ENCODE data around the gene SLC5A10.

Gene SLC5A10

GRCh38 chr17:18968345-18968744, 16.4 kb downstream of the SLC5A10 start:
- DNase-seq (ENCODE audit: low read depth) = no peak
- no peak overlapping the region for H3K4me3 ChIP-seq (ENCODE audit: low read depth, low read length)
- TF ChIP-seq, protein P1, sequence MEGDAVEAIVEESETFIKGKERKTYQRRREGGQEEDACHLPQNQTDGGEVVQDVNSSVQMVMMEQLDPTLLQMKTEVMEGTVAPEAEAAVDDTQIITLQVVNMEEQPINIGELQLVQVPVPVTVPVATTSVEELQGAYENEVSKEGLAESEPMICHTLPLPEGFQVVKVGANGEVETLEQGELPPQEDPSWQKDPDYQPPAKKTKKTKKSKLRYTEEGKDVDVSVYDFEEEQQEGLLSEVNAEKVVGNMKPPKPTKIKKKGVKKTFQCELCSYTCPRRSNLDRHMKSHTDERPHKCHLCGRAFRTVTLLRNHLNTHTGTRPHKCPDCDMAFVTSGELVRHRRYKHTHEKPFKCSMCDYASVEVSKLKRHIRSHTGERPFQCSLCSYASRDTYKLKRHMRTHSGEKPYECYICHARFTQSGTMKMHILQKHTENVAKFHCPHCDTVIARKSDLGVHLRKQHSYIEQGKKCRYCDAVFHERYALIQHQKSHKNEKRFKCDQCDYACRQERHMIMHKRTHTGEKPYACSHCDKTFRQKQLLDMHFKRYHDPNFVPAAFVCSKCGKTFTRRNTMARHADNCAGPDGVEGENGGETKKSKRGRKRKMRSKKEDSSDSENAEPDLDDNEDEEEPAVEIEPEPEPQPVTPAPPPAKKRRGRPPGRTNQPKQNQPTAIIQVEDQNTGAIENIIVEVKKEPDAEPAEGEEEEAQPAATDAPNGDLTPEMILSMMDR (IDR thresholded peaks at IDR 0.05; ENCODE audit: low read depth, low read length, missing control alignments) = no peak

DNA sequence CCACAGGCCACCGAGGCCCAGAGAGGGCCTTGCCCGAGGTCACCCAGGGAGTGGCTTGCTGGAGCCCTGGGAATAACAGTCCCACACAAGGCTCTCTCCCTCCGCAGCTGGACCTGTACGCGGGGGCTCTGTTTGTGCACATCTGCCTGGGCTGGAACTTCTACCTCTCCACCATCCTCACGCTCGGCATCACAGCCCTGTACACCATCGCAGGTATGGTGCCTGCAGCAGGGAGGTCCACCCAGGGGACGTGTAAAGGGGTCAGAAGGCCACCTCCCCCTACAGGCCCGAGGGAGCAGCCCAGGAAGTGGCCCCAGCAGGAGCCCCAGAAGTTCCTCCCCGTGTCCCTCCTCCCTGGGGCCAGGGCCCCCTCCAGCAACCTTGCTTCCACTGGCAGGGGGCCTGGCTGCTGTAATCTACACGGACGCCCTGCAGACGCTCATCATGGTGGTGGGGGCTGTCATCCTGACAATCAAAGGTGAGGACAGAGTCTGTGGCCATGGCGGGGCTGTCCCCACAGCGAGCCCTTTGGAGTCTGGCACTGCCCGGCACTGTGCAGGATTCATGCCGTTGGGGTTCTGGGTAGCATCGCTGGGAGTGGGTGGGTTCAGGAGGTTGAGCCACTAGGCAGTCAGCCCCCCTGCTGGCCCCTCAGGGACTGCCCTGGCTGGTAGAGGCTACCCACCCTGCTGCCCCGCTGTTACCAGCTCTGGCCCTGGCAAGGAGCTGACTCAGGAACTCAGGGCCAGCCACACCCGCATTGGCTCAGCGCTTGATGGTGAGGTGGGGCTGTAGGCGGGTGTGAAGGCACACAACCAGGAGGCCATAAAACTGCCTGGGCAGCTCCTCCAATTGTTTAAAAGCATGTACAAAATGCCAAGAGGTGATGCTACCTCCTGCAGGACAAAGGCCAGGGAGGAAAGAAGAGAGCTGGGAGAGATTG, 17.3 kb downstream of the SLC5A10 start:
- H3K4me3 ChIP-seq (ENCODE audit: low read depth, low read length) = no peak overlapping the region
- DNase-seq (ENCODE audit: low read depth) = no peak
- TF ChIP-seq, protein P1 (IDR thresholded peaks at IDR 0.05; ENCODE audit: low read depth, low read length, missing control alignments) = no peak

DNA sequence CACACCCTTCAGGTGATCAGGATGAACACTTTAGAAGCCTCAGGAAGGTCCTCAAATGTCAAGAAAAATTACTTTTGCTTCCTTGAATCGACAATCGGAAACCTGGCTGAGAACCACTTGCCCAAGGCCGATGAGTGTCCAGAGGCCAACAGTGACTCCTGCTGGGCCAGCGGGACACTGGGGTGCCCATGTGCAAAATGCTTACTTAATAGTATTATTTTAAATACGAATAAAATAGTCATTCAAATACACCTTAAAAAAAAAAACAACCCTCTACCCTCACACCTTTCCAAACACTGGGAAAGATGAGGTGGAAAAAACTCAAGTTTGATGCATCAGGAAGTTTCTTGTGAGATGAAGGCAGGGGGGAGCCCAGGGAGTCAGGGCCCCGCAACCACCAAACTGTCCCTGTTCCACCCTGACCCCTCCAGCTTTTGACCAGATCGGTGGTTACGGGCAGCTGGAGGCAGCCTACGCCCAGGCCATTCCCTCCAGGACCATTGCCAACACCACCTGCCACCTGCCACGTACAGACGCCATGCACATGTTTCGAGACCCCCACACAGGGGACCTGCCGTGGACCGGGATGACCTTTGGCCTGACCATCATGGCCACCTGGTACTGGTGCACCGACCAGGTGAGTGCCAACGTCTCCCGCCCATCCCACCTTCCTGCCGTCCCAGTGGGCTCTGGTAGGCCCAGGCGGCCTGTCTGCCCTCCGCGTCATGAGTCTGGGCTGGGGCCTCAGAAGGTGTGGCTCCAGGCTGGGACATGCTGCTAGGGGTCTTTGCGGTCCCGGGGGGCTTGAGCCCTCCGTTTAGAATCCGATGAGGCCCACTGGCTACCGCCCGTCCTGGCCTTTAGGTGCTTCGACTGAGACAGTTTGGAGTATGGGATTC, 18.9 kb downstream of the SLC5A10 start:
- H3K4me3 ChIP-seq (ENCODE audit: low read depth, low read length) = no peak overlapping the region
- no peak for DNase-seq (ENCODE audit: low read depth)
- TF ChIP-seq, protein P1 (IDR thresholded peaks at IDR 0.05; ENCODE audit: low read depth, low read length, missing control alignments) = peak; percentile 2

- no peak overlapping the region for H3K4me3 ChIP-seq (ENCODE audit: low read depth, low read length)
Measured at GRCh38 chr17:18971801-18972200, 19.8 kb downstream of the SLC5A10 start.

DNA sequence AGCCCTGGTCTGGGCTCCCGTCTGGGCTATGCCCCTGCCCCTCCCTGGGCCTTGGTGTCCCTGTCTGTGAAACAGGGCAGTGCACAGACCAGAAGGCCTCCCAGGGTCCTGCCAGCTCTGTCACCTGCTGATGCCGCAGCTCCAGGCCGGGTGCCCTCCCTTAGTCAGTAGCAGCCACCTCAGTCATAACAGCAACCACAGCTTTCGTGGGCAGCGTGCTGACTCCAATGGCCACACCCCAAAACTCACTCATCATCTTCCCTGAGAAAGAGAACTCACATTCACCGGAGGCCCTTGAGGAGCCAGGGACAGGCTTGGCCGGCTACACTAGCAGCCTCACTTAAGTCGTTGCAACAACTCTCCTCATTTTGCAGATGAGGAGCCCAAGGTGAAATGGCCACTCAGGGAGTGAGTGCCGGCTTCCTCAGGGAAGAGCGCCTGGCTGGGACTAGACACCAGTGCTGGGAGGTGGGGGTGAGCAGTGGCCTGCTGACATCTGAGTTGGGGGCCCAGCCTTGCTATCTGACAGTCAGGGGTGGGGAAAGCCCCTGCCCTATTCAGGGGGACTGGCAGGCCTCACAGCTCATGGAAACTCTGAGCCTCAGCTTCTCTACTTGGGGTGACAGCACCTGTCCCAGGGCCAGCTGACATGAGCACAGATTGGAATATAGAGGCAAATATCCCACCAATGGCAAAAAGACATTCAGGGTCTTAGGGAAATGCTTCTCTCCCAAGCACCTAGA, 22.6 kb downstream of the SLC5A10 start:
- TF ChIP-seq, protein P1 (IDR thresholded peaks at IDR 0.05; ENCODE audit: low read depth, low read length, missing control alignments) = no peak
- no peak for DNase-seq (ENCODE audit: low read depth)
- H3K4me3 ChIP-seq (ENCODE audit: low read depth, low read length) = no peak overlapping the region

More at GRCh38 chr17:18971801-18972200, 19.8 kb downstream of the SLC5A10 start:
- TF ChIP-seq, protein P1 (IDR thresholded peaks at IDR 0.05; ENCODE audit: low read depth, low read length, missing control alignments) = no peak
- no peak for DNase-seq (ENCODE audit: low read depth)

- H3K4me3 ChIP-seq (ENCODE audit: low read depth, low read length) = no peak overlapping the region
- TF ChIP-seq, protein P1 (IDR thresholded peaks at IDR 0.05; ENCODE audit: low read depth, low read length, missing control alignments) = no peak
- no peak for DNase-seq (ENCODE audit: low read depth)
Measured at GRCh38 chr17:18975597-18975996, 23.6 kb downstream of the SLC5A10 start.

Data from GM12864 (cell line).